Measurements from ENCODE around the gene HTRA1.

- TF ChIP-seq CTCF (IDR thresholded peaks at IDR 0.05) (no peak), POLR2A (IDR thresholded peaks at IDR 0.05) (no peak)
Observed at GRCh38 chr10:122495406-122496340, 34.3 kb downstream of the HTRA1 start.

Measured in thyroid gland (tissue), 4 donors.